Activated CD4-positive, alpha-beta T cell treated with anti-CD3 and anti-CD28 coated beads, Interleukin-2, Interleukin-6, amounts not matched to agents 100 ng/mL and 50 ng/mL, durations not matched to agents 16 hours and 8 hours (primary cell): Measurements from ENCODE around the gene MYO1B.

Source experiments
- DNase-seq: peaks from one replicate; pipeline ENCODE4 v3.0.0-alpha.2; 2020

MYO1B gene

DNA sequence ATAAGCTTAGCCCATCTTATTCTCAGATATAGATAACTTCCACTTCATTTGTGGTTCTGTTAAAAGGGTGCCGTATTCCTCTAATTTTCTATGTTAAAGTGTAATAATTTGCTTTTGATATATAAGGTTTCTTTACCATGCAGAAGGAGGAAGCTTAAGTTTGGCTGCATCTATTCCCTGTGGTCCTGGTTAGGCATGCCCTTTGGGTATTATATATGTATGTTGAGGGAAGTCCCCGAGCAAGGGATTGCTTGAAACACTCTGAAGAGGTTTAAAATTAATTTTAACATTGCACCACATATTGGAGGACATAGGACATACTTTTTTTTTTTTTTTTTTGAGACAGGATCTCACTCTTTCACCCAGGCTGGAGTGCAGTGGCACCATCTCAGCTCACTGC lies 16.9 kb upstream of the MYO1B start:
- DNase-seq = no peak

DNA sequence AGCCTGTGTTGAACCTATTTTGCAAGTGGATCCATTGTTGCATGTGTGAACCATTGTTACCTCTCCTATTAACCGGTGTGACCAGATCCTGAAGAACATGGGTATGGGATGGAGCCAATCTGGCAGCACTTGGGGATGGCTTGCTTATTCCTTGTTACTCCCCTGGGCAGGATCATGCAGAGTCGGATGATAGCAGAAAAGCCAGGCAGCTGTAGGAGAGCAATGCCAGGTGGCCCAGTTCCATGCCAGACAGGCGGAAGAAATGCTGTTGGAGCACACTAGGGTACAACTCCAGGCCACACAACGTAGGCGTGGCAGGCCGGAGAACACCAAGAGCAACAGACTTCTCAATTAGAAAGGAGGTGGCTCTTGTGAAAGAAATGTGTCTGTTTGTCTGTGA lies 16.3 kb upstream of the MYO1B start:
- no peak for DNase-seq

DNA sequence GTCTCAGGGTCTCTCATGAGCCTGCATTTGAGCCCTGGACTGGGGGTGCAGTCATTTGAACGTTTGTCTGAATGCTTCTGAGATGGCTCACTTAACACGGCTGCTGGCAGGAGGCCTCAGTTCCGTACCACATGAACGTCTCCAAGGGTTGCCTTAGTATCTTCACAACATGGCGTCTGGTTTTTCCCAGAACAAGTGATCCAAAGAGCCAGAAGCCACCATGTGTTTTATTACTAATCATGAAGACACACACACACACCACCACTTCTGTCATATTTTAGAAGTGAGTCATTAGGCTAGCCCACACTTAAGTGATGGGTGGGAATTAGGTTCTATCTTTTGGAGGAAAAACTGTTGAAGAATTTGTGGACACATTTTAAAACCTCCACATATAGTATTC lies 15.0 kb upstream of the MYO1B start:
- DNase-seq = peak; percentile 8

DNA sequence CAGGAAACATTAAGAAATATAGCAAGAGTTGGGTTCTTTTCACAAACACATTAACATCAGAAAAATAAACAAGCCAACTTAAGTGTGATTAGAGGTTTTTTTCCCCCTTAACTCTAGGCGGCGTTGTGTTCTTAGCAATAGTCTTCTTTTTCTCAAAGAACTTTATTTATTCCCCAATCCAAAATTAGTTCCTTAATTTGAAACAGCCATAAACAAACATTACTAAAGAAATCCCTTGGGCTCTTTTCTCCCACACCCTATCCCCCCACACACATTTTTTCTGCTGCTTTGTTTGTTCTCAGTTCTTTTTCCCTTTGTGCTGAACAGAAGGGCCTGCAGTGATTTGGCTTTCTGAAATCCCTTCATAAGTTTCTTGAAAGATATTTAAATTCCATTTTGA lies 13.2 kb upstream of the MYO1B start:
- no peak for DNase-seq

DNA sequence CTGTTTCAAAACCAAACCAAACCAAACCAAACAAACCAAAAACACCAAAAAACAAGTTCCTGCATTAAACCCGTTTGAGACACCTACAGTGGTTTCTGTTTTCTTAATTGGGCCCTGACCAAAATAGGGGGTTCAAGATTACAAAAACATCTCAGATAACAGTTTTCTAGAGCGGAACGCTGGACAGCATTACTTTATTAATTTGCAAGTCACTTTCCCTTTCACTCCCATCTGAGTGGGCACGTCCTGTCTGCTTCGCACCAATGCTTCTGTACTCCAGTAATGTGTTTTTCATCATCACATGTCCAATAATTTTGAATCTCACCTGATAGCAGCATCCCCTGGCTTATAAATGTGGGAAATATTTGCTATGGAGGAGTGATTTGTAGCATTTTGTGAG lies 11.7 kb upstream of the MYO1B start:
- no peak for DNase-seq

DNA sequence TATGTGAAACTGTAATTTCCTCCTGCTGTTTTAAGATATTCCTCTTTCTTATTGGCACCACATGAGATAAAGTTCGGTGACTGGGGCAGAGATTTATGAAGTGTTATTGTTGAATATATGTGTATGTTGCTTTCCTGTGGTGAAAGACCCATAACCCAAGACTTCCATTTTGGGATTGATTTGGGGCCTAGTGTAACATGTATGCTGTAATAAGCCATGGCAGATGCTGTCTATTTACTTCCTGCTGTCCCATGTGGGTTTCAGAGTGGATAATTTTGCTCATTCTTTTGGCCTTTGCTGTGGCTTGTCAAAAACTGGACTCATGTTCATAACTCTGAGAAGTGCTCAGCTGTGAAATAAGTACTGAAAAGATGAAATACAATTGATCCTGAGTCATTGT lies 10.8 kb upstream of the MYO1B start:
- DNase-seq = no peak

DNA sequence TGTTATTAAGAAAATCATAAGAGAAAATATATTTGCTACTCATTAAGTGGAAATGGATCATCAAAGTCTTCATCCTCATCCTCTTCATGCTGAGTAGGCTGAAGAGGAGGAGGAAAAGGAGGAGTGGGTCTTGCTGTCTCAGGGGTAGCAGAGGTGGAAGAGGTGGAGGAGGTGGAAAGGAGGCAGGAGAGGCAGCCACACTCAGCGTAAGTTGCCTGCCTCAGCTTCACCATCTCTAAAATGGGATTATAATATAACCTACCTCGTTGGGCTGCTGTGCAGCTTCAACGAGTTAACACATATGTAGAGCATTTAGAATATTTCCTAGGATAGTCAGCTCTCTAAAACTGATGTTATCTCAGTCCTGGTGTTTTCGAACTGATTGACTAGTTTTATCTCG lies 4.3 kb upstream of the MYO1B start:
- no peak for DNase-seq

DNA sequence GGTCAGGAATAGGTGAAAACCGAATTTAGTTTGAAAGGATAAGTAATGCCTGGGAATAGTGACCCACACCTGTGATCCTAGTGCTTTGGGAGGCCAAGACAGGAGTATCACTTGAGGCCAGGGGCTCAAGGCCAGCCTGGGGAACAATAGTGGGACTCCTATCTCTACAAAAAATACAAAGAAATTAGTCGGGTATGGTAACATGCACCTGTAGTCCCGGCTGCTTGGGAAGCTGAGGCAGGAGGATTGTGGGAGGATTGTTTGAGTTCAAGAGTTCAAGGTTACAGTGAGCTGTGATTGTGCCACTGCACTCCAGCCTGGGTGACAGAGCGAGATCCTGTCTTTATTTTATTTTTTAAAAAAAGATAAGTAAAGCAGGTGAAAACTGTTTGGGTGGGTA lies 3.8 kb upstream of the MYO1B start:
- no peak for DNase-seq

DNA sequence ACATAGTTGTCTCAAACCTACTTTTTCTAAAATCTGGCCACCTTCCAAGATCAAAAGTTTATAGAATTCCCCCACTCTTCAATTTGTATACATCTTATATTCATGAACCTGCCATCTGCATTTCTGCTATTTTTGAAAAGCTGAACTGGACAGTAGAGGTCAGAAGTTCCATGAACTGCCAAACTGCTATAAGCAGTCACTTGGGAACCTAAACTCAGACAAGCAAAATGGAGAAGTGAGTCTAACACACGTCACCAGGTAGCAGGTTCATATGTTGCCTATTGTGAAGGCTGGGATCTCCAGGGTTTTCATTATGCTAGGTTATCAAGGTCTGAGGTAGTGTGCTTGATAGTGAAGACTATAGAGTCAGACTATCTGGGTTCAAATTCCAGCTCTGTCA lies 2.0 kb upstream of the MYO1B start:
- DNase-seq = no peak

DNA sequence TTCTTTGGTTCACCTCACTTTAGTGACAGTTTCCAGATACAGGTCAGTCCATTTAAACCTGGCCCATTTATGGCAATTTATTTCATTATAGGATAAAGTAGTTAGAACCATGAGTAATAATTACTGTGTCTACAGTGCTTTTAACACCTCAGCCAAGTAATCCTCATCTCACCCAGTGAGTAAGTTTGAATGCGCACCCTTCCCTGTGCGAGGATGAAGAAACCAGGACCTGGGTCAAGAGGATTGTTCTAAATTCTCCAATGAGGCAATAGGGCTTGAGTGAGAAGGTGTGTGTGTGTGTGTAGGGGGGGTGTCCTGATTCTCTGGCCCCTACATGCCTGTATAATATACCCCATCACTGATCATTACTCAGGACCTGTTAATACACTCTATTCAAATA lies 854 bp upstream of the MYO1B start:
- DNase-seq = no peak

DNA sequence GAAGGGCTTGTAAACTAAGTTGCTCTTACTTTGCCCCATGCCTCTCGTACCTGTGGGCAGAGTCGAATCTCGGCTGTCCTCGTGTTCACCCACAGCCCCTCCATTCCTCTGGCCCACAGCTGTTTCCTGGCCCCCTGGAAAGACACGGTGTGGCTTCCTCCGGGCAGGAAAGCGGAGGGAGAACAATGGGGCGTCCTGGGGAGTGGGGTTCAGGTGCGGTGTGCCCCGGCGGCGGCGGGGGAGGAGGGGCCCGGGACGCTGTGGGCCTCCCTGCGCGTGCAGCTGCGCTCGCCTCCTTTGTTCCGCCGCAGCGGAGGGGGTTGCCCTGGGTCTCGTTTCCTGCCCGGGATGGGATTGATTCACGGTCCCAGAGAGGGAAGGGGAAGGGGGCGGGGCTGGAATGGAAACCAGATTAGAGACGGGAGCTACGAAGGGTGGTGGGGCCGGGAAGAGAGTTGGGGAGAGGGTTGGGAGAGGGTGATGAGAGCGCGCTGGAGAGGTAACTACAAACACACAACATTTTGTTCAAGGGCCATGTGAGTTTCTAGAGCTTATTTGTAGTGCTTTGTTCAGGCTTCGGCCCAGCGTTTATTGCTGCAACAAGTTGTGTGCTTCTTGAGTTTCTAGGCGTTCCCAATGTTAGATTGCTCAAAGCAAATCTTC lies 796 bp downstream of the MYO1B start:
- peak; percentile 26 for DNase-seq

DNA sequence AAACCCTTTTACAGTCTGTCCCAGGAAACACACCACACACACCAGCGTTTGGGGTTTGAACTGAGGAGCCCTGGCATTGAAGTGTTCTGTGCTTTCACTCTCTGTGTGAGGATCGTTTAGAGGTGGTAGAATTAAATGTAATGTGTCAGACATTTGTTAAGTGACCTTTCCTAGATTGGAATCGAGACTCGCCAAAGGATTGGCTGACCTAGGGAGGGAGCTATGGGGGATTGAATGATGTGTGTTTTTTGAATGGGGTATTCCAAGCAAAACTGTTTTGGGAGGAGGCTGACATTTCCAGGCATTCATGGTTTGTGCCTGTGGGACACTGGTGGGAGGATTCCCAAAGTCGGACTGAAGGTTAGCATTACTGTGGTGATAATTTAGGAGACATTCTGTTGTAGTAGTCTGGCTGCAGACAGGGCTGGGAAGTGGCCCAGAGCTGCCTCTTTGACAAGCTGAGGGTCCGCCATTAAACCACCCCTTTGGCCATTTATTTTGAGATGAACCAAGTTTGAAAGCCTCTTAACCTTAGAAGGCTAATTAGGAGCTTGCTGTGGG lies 1.7 kb downstream of the MYO1B start:
- no peak for DNase-seq

DNA sequence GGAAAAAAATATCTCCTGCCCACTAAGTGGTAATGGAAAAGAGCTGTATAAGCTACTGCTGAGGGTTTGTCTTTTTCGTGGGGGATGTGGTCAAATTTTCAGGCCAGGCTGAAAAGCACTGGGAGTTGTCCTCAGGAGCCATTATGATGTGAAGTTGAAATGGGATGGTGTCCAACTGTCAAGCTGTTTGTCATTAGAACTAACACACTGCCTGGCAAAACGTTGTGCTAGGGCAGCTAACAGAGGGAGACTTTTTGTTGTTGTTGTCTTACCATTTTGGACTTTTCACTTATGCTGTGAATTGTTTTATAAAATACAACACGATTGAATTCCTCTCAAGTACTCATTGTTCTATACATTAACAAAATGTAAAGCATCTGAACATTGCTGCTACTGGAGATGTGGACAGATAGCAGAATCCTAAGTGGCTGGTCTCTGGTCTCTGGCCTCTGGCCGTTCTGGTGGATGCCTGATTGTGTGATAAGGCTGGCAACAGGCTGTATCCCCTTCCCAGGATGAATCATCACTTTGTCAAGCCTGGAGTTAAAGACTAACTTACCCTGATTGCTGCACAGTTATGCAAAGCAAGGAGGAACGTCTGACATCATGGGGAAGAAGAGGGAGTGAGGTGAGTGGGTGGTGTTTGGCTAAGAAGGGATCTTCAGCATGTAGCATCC lies 2.3 kb downstream of the MYO1B start:
- no peak for DNase-seq

DNA sequence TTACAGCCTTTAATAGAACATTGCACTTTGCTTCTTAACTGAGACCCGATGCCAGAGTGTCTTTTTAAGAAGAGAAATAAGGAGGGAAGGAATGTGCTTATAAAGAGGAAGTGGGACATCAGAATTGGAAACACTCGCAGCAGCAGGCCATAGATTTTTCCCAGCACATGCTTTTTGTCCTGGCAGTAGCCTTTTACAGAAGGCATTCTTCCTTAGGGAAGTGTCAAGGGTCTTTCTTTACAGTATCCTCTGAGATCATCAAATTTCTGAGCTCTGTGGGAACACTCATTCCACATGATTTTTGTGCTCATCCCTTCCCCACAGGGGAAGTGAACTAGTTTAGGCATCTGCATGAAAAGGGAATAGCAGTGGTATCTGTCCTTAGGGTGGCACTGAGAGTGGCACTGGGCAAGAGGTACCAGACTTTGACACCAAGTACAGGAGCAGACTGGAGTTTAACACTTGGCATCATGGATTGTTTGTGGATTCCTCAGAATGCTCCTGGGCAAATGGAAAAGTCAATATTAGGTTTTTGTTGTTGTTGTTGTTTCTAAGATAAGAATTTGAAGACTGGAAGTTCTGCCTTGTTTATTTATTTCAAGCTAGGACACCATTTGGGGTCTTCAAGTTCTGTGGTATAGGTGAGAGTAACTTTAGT lies 4.1 kb downstream of the MYO1B start:
- no peak for DNase-seq

DNA sequence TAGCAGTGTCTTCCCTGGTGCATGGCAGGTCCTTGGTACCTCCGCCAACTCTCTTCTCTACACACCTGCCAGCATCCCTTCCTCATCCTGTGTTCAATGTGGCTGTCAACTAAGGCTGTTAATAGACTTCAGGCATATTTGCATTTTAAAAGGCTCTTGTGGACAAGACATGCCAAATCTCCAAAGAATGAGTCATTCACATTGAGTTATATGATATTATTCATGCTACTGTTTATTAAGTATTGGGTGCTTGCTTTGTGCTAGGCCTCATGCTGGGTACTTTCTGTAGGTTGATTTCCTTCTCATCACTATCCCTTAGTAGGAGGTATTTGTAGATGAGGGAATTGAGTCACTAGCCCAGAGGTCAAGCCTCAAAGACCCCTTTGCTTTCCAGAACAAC lies 5.2 kb downstream of the MYO1B start:
- DNase-seq = no peak

DNA sequence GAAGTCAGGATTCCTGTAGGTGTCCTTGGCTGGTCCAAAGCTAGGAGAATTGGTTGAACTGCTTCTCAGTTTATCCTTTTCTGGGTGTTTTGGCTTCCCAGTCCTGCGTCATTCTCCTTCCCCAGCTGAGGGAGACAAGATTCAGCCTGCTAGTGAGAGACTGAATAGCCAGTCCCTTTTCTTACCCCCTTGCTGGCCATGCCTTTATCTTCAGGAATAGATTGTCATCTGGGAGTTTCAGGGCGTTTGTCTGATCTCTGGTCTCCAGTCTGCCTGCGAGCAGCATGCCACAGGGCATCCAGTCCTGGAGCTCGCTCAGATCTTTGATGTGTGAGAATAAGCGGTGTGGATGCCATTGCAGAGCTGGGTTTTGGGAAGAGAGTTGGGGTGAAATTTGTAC lies 5.8 kb downstream of the MYO1B start:
- no peak for DNase-seq

DNA sequence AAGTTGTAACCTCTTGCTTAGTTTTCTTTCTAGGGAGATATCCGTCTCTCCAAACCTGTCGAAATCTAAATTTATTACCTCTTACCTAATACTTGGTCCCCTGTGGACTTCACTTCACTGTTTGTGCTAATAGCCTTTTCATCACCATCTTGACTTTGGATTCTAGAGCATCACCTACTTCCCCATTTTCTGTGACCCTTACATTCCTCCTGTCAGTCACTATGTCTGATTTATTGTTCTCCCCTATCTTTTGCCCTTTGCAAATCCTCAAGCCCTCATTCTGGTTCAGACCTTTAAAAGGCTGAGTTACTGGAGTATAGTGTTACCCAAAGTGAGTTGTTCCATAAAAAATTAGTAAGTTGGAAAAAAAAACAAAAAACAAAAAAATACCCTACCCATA lies 7.5 kb downstream of the MYO1B start:
- DNase-seq = no peak

DNA sequence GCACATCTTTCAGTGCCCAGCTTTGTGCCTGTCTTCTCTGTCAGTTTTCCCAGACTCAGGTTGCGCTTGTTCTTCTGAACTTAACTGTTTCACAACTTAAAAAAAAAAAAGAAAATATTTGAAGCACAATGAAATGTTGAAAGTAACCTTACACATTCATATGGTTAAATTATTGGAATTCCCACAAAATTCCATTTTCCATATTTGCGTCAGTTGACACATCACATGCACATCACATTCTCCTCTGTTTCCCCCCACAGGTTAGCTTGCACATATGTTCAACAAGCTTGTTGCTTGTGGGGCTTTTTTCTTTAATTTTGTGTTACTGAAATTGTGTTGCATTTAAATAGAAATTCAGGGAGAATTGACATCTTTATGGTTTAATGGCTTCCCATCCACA lies 8.3 kb downstream of the MYO1B start:
- DNase-seq = no peak

DNA sequence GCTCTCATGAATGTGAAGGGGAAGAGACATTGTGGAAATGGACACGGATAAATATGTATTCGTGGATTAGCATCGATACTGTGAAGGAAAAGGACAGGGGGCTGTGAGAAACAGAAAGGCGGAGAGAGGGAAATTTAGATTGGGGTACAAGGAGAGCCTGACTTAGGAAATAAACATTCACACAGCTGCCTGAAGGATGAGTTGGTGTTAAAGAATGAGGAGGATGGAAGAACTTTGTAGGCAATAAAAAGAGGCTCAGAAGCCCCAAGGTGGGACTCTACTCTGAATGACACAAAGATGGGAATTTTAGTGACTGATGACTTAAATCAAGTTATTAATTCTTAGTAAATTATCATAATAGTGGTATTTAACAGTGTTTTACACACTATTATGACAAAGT lies 10.1 kb downstream of the MYO1B start:
- no peak for DNase-seq

DNA sequence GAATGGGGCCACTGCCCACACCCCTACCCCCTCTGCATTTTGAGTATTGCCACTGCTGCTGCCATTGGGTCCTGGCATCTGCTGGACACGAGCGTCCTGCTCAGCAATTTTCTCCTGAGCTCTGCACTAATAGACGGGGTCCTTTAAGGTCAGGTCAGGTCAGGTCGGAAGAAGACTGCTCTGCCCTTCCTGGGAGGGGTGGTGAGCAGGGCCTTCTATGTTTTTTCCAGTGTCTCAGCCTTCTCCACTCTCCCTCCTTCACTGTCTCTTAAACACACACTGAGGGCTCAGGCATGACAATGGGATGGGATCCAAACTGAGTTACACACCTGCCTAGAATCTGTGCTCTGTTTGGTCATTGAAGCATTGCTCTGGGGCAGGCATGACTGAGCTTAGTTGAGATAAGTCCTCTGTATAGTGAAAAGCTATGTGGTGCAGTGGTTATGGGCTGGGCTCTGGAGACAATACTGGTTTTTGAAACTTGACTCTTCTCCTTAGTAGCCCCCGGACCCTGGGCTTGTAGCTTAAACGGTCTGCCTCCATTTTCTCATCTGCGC lies 10.6 kb downstream of the MYO1B start:
- no peak for DNase-seq

DNA sequence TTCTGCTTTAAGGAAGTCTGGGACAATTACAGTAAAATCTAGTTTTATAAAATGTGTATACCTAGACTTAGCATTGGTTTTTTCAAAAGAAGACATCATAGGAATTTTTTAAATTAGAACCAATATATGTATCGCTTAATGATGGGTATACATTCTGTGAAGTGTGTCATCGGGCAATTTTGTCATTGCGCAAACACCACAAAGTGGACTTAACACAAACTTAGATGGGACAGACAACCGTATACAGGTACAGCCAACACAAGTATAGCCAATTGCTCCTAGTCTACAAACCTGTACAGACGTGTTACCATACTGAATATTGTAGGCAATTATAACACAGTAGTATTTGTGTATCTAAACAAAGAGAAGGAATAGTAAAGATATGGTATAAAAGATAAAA lies 12.7 kb downstream of the MYO1B start:
- DNase-seq = no peak

DNA sequence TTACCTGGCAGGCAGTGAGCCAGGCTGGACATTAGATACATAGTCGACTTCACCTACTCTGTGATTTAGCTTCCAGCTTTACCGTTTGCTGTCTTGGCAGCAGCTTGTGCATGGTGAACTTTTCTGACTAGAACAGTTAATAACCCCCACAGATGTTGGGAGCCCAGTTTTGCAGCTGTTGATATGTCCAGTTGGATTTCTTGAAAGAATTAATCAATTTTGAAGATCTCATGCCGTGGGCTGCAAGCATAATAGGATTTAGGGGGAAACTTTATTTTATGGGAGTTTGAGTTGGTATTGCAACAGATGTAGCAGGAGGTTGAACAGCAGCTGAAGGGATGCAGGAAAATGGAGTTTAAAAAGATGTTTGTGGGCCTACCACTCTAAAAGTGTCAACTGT lies 13.8 kb downstream of the MYO1B start:
- no peak for DNase-seq

DNA sequence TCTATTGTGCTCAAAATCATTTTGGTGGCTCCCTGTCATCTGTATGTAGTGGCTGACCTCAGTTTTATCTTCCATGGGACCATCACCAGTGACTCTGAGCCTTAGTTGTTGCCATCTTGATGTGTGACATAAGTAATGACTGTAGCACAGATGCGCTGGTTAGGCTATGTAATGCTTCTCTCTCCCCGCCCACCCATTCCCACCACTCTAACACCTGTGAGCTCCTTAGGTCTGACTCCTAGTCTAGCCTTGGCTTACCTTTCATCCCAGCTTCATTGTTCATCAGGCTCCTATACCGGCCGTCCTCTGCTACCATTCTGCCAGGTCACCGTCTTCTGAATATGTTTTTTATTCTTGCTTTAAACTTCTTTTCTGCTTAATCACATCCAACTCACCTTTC lies 17.2 kb downstream of the MYO1B start:
- DNase-seq = no peak

DNA sequence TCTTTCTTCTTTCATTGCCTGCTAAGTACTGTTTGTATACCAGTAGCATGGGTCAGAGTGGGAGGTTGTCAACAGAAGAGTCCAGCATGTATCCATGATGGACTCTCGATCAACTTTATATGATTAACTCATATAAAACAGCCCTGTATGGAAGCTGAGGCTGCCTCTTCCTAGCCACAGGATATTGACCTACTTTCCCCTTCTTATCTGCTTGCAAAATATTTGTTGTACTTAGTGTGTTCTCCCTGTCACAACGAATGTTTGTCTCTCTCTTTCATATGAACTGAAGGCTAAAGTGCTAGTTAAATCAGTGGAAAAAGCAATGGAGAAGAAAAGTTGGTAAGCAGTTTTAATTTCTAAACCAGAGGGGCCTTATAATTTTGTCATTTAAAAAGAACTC lies 17.8 kb downstream of the MYO1B start:
- DNase-seq = no peak
